ENCODE results near the gene CD300LG. TPM values are rescaled to one million over a fixed set of nuclear protein-coding genes. Genes with fewer than 3 reads are reported as not detected.
A peak's percentile ranks its signal among the peaks of the same experiment; 100 is the strongest.

The CD300LG gene
- total and polyA plus RNA-seq, 2 experiments from 2014 or later = not detected

- no peaks in the 10 kb centered on the region for H4K20me1 ChIP-seq (replicated peaks; ENCODE audit: insufficient read depth)
- H3K27me3 ChIP-seq (ENCODE audit: insufficient read depth) = peaks cover 40% of the 10 kb centered on the region
- Mint-ChIP-seq H3K9me3 (no peaks in the 10 kb centered on the region), H3K4me3 (peak overlapping the region; percentile 74; the same call in 1 of the 3 replicates), H3K36me3 (ENCODE audit: low read depth) (peaks cover 7% of the 10 kb centered on the region; the same call in 2 of the 3 replicates), H3K27me3 (ENCODE audit: insufficient read depth, low read depth, poor library complexity) (peaks cover 40% of the 10 kb centered on the region), H3K4me1 (peaks cover 62% of the 10 kb centered on the region), H3K27ac (no peak overlapping the region)
- DNase-seq (ENCODE audit: low spot score) (no peak), ATAC-seq (no peak)
- H3K79me2 ChIP-seq (replicated peaks; ENCODE audit: insufficient read depth) = no peaks in the 10 kb centered on the region; the same call in 1 of the 2 replicates
- peak overlapping the region; percentile 96; the same call in 1 of the 2 replicates for H3K4me2 ChIP-seq
- H3K27ac ChIP-seq (ENCODE audit: low read depth) = no peak overlapping the region
- H3K4me1 ChIP-seq (ENCODE audit: insufficient read depth) = peaks cover 42% of the 10 kb centered on the region
- no peak overlapping the region for H3K4me3 ChIP-seq
- no peaks in the 10 kb centered on the region for H3F3A ChIP-seq (replicated peaks; ENCODE audit: low read depth)
- no peaks in the 10 kb centered on the region for H3K9me2 ChIP-seq (ENCODE audit: insufficient read depth)
- no peaks in the 10 kb centered on the region for H3K36me3 ChIP-seq (ENCODE audit: insufficient read depth)
- no peak for TF ChIP-seq CREB1 (CRISPR knock-in tag; IDR thresholded peaks at IDR 0.05; ENCODE audit: low read depth)
- no peak for TF ChIP-seq ZNF462 (CRISPR knock-in tag; IDR thresholded peaks at IDR 0.05)
- no peak for TF ChIP-seq POLR2AphosphoS5 (IDR thresholded peaks at IDR 0.05; ENCODE audit: low read depth)
- no peak for TF ChIP-seq EZH2phosphoT487 (IDR thresholded peaks at IDR 0.05; ENCODE audit: unreplicated experiment)
- no peak for TF ChIP-seq REST (IDR thresholded peaks at IDR 0.05; ENCODE audit: unreplicated experiment)
- TF ChIP-seq CTCF (conservative IDR thresholded peaks at IDR 0.05; ENCODE audit: low read depth in 2 of 2) = no peak
- no peak for TF ChIP-seq EZH2 (IDR thresholded peaks at IDR 0.05; ENCODE audit: low read depth, unreplicated experiment)
- TF ChIP-seq JUNB (IDR thresholded peaks at IDR 0.05; ENCODE audit: unreplicated experiment) = no peak
- no peak for TF ChIP-seq NANOG (IDR thresholded peaks at IDR 0.05; ENCODE audit: borderline replicate concordance)
- TF ChIP-seq STAT1 (IDR thresholded peaks at IDR 0.05; ENCODE audit: unreplicated experiment) = no peak
- no peak for TF ChIP-seq ZNF331 (CRISPR knock-in tag; IDR thresholded peaks at IDR 0.05; ENCODE audit: low read depth)
- TF ChIP-seq ZNF114 (CRISPR knock-in tag; IDR thresholded peaks at IDR 0.05) = no peak
- TF ChIP-seq ETS1 (IDR thresholded peaks at IDR 0.05) = no peak
- no peak overlapping the region for H2AFZ ChIP-seq
Observed at GRCh38 chr17:43901861-43902589, 55.0 kb downstream of the CD300LG start.

All from GM23338 (cell line).